ENCODE measurements around the gene FAM117B.

The FAM117B gene

GRCh38 chr2:202604699-202605098 lies 30.1 kb upstream of the FAM117B start:
- no peak for DNase-seq (ENCODE audit: low read depth)
- H3K4me3 ChIP-seq (ENCODE audit: low read length), result no peak overlapping the region
- TF ChIP-seq CTCF (conservative IDR thresholded peaks at IDR 0.05; ENCODE audit: low read length), result no peak

- no peak overlapping the region for H3K4me3 ChIP-seq (ENCODE audit: low read length)
- no peak for DNase-seq (ENCODE audit: low read depth)
- TF ChIP-seq CTCF (conservative IDR thresholded peaks at IDR 0.05; ENCODE audit: low read length), result no peak
Observed at GRCh38 chr2:202605174-202605573, 29.6 kb upstream of the FAM117B start.

GRCh38 chr2:202608142-202608852 lies 26.5 kb upstream of the FAM117B start:
- no peak for DNase-seq (ENCODE audit: low read depth)
- H3K4me3 ChIP-seq (ENCODE audit: low read length), result no peak overlapping the region
- no peak for TF ChIP-seq CTCF (conservative IDR thresholded peaks at IDR 0.05; ENCODE audit: low read length)

GRCh38 chr2:202609381-202610145 lies 25.2 kb upstream of the FAM117B start:
- no peak for TF ChIP-seq CTCF (conservative IDR thresholded peaks at IDR 0.05; ENCODE audit: low read length)
- H3K4me3 ChIP-seq (ENCODE audit: low read length), result no peak overlapping the region
- peak; percentile 22 for DNase-seq (ENCODE audit: low read depth)

- no peak for DNase-seq (ENCODE audit: low read depth)
- no peak for TF ChIP-seq CTCF (conservative IDR thresholded peaks at IDR 0.05; ENCODE audit: low read length)
- H3K4me3 ChIP-seq (ENCODE audit: low read length), result no peak overlapping the region
Observed at GRCh38 chr2:202610380-202610779, 24.4 kb upstream of the FAM117B start.

GRCh38 chr2:202612145-202612544 lies 22.6 kb upstream of the FAM117B start:
- H3K4me3 ChIP-seq (ENCODE audit: low read length), result no peak overlapping the region
- TF ChIP-seq CTCF (conservative IDR thresholded peaks at IDR 0.05; ENCODE audit: low read length), result no peak
- DNase-seq (ENCODE audit: low read depth), result no peak

- no peak overlapping the region for H3K4me3 ChIP-seq (ENCODE audit: low read length)
- no peak for TF ChIP-seq CTCF (conservative IDR thresholded peaks at IDR 0.05; ENCODE audit: low read length)
- DNase-seq (ENCODE audit: low read depth), result no peak
Observed at GRCh38 chr2:202613479-202613878, 21.3 kb upstream of the FAM117B start.

Data from AG10803 (cell line).